WTC11 (cell line): ENCODE measurements around the gene CD93. TPM values are rescaled to one million over a fixed set of nuclear protein-coding genes. Genes with fewer than 3 reads are reported as not detected.

Experiments used
- ATAC-seq: fragments of 200-7000 bp; cut with Tn5 transposase; 2 replicates; pipeline ENCODE4 v1.10.0; 2021; ENCODE audit warnings: mild to moderate bottlenecking, moderate library complexity
- CTCF ChIA-PET: fragments of 300-600 bp; sonication (Branson Sonifier 250); formaldehyde crosslinking; loops from one replicate; lab custom pipeline; 2021; ENCODE audit warnings: antibody characterized with exemption; lab: Charles Lee
- POLR2A ChIA-PET: fragments of 350-600 bp; sonication (Branson Sonifier 250); formaldehyde crosslinking; loops from one replicate; lab custom pipeline; 2021; ENCODE audit warnings: antibody characterized with exemption; lab: Charles Lee
- DNase-seq: peaks from one replicate; pipeline ENCODE4 v3.0.0; 2021; ENCODE audit warnings: low spot score
- H3K27ac Mint-ChIP-seq: 2 replicates; pipeline ENCODE4 v1.8.0; 2021; ENCODE audit warnings: mixed read lengths
- H3K27me3 Mint-ChIP-seq: 2 replicates; pipeline ENCODE4 v1.8.0; 2021; ENCODE audit warnings: low read depth, mild to moderate bottlenecking, moderate library complexity, mixed read lengths
- H3K36me3 Mint-ChIP-seq: 2 replicates; pipeline ENCODE4 v1.8.0; 2021; ENCODE audit warnings: mixed read lengths
- H3K4me1 Mint-ChIP-seq: 2 replicates; pipeline ENCODE4 v1.8.0; 2022; ENCODE audit warnings: mixed read lengths
- H3K4me3 Mint-ChIP-seq: 2 replicates; pipeline ENCODE4 v1.8.0; 2021; ENCODE audit warnings: mild to moderate bottlenecking, moderate library complexity, mixed read lengths
- H3K9me3 Mint-ChIP-seq: 2 replicates; pipeline ENCODE4 v1.8.0; 2021; ENCODE audit warnings: mixed read lengths
- ATF1 ChIP-seq: sonication (generic); formaldehyde crosslinking; IDR thresholded peaks from 2 replicates; pipeline ENCODE4 v1.8.1; 2023; ENCODE audit warnings: mild to moderate bottlenecking, moderate library complexity, missing genetic modification reagents
- FOXK1 ChIP-seq: sonication (generic); formaldehyde crosslinking; IDR thresholded peaks from 2 replicates; pipeline ENCODE4 v1.8.0; 2022; ENCODE audit warnings: mild to moderate bottlenecking, moderate library complexity, missing genetic modification reagents
- JUN ChIP-seq: sonication (generic); formaldehyde crosslinking; IDR thresholded peaks from 2 replicates; pipeline ENCODE4 v1.8.0; 2023; ENCODE audit warnings: mild to moderate bottlenecking, missing genetic modification reagents
- PRRX2 ChIP-seq: fragments of 250-450 bp; sonication (Bioruptor Pico); IDR thresholded peaks from 2 replicates; pipeline ENCODE4 v1.8.0; 2021; ENCODE audit warnings: mild to moderate bottlenecking
- RORB ChIP-seq: fragments of 250-450 bp; sonication (Bioruptor Pico); IDR thresholded peaks from 2 replicates; pipeline ENCODE4 v1.9.0; 2021; ENCODE audit warnings: mild to moderate bottlenecking
- TEAD1 ChIP-seq: sonication (generic); formaldehyde crosslinking; IDR thresholded peaks from 2 replicates; pipeline ENCODE4 v1.8.0; 2022; ENCODE audit warnings: mild to moderate bottlenecking, missing genetic modification reagents
- TEAD4 ChIP-seq: sonication (generic); formaldehyde crosslinking; IDR thresholded peaks from 2 replicates; pipeline ENCODE4 v1.8.0; 2022; ENCODE audit warnings: mild to moderate bottlenecking, missing genetic modification reagents
- TP53 ChIP-seq: sonication (generic); formaldehyde crosslinking; IDR thresholded peaks from 2 replicates; pipeline ENCODE4 v1.8.1; 2023; ENCODE audit warnings: mild to moderate bottlenecking, missing genetic modification reagents
- ZBTB21 ChIP-seq: sonication (generic); formaldehyde crosslinking; IDR thresholded peaks from 2 replicates; pipeline ENCODE4 v1.8.1; 2023; ENCODE audit warnings: mild to moderate bottlenecking, missing genetic modification reagents, borderline replicate concordance
- ZNF138 ChIP-seq: sonication (generic); formaldehyde crosslinking; conservative IDR thresholded peaks from 2 replicates; pipeline ENCODE4 v1.8.1; 2022; ENCODE audit warnings: mild to moderate bottlenecking, moderate library complexity, missing genetic modification reagents
- ZNF263 ChIP-seq: sonication (generic); formaldehyde crosslinking; IDR thresholded peaks from 2 replicates; pipeline ENCODE4 v1.8.1; 2022; ENCODE audit warnings: low read depth, mild to moderate bottlenecking, moderate library complexity, missing genetic modification reagents
- ZNF317 ChIP-seq: sonication (generic); formaldehyde crosslinking; IDR thresholded peaks from 2 replicates; pipeline ENCODE4 v1.8.1; 2023; ENCODE audit warnings: low read depth, mild to moderate bottlenecking, moderate library complexity, missing genetic modification reagents, borderline replicate concordance
- total RNA-seq: library from RNA; stranded (reverse); gene quantifications from 3 replicates; pipeline ENCODE4 v1.2.3, GENCODE V29; 2021
- TF ChIP-seq, protein P1 (sequence below): fragments of 250-450 bp; sonication (Bioruptor Pico); IDR thresholded peaks from 2 replicates; pipeline ENCODE4 v1.8.0; 2021; ENCODE audit warnings: mild to moderate bottlenecking
- TF ChIP-seq, protein P2 (sequence below): sonication (generic); formaldehyde crosslinking; IDR thresholded peaks from 2 replicates; pipeline ENCODE4 v1.8.0; 2022; ENCODE audit warnings: mild to moderate bottlenecking, missing genetic modification reagents
- TF ChIP-seq, protein P3 (sequence below): sonication (generic); formaldehyde crosslinking; IDR thresholded peaks from 2 replicates; pipeline ENCODE4 v1.8.0; 2022; ENCODE audit warnings: missing genetic modification reagents
- TF ChIP-seq, protein P4 (sequence below): sonication (generic); formaldehyde crosslinking; IDR thresholded peaks from 2 replicates; pipeline ENCODE4 v1.8.0; 2022; ENCODE audit warnings: mild to moderate bottlenecking, missing genetic modification reagents
- TF ChIP-seq, protein P5 (sequence below): sonication (generic); formaldehyde crosslinking; IDR thresholded peaks from 2 replicates; pipeline ENCODE4 v1.8.1; 2023; ENCODE audit warnings: mild to moderate bottlenecking, missing genetic modification reagents, borderline replicate concordance
- TF ChIP-seq, protein P6 (sequence below): fragments of 250-450 bp; sonication (Bioruptor Pico); IDR thresholded peaks from 2 replicates; pipeline ENCODE4 v2.1.2; 2022; ENCODE audit warnings: mild to moderate bottlenecking, moderate library complexity
- TF ChIP-seq, protein P7 (sequence below): sonication (generic); formaldehyde crosslinking; IDR thresholded peaks from 2 replicates; pipeline ENCODE4 v1.8.0; 2022; ENCODE audit warnings: mild to moderate bottlenecking, missing genetic modification reagents
- TF ChIP-seq, protein P8 (sequence below): fragments of 250-450 bp; sonication (Bioruptor Pico); IDR thresholded peaks from 2 replicates; pipeline ENCODE4 v1.9.0; 2021; ENCODE audit warnings: mild to moderate bottlenecking

The CD93 gene
- total RNA-seq, 1 experiment from 2014 or later: 0.09 TPM

DNA sequence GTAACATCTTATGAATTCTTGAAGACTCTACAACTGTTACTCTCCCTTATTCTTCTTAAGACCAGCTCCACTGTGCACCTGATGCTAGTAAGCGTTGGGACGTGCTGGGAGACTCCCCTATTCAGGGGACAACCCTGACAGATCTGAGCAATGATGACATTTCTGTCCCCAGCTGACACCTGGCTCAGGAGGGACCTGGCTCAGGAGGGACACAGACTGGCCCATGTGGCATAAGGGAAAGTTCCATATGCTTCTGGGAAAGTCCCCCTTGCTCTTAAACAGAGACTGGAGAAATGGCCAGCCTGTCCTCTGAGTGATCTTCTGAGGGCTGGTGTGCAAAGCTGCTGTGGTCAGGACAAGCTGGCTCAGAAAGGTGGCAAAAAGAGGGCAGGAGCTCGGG is 10.0 kb upstream of the CD93 start:
- Mint-ChIP-seq H3K27me3 (no peaks in the 10 kb centered on the region; the same call in 1 of the 2 replicates), H3K4me3 (no peak overlapping the region), H3K27ac (no peak overlapping the region), H3K9me3 (no peaks in the 10 kb centered on the region), H3K4me1 (peaks cover 11% of the 10 kb centered on the region), H3K36me3 (no peaks in the 10 kb centered on the region)
- TF ChIP-seq, protein P1, sequence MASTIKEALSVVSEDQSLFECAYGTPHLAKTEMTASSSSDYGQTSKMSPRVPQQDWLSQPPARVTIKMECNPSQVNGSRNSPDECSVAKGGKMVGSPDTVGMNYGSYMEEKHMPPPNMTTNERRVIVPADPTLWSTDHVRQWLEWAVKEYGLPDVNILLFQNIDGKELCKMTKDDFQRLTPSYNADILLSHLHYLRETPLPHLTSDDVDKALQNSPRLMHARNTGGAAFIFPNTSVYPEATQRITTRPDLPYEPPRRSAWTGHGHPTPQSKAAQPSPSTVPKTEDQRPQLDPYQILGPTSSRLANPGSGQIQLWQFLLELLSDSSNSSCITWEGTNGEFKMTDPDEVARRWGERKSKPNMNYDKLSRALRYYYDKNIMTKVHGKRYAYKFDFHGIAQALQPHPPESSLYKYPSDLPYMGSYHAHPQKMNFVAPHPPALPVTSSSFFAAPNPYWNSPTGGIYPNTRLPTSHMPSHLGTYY (CRISPR knock-in tag): no peak
- TF ChIP-seq, protein P2, sequence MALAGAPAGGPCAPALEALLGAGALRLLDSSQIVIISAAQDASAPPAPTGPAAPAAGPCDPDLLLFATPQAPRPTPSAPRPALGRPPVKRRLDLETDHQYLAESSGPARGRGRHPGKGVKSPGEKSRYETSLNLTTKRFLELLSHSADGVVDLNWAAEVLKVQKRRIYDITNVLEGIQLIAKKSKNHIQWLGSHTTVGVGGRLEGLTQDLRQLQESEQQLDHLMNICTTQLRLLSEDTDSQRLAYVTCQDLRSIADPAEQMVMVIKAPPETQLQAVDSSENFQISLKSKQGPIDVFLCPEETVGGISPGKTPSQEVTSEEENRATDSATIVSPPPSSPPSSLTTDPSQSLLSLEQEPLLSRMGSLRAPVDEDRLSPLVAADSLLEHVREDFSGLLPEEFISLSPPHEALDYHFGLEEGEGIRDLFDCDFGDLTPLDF (CRISPR knock-in tag): no peak
- TF ChIP-seq, protein P3, sequence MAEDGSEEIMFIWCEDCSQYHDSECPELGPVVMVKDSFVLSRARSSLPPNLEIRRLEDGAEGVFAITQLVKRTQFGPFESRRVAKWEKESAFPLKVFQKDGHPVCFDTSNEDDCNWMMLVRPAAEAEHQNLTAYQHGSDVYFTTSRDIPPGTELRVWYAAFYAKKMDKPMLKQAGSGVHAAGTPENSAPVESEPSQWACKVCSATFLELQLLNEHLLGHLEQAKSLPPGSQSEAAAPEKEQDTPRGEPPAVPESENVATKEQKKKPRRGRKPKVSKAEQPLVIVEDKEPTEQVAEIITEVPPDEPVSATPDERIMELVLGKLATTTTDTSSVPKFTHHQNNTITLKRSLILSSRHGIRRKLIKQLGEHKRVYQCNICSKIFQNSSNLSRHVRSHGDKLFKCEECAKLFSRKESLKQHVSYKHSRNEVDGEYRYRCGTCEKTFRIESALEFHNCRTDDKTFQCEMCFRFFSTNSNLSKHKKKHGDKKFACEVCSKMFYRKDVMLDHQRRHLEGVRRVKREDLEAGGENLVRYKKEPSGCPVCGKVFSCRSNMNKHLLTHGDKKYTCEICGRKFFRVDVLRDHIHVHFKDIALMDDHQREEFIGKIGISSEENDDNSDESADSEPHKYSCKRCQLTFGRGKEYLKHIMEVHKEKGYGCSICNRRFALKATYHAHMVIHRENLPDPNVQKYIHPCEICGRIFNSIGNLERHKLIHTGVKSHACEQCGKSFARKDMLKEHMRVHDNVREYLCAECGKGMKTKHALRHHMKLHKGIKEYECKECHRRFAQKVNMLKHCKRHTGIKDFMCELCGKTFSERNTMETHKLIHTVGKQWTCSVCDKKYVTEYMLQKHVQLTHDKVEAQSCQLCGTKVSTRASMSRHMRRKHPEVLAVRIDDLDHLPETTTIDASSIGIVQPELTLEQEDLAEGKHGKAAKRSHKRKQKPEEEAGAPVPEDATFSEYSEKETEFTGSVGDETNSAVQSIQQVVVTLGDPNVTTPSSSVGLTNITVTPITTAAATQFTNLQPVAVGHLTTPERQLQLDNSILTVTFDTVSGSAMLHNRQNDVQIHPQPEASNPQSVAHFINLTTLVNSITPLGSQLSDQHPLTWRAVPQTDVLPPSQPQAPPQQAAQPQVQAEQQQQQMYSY (CRISPR knock-in tag): no peak
- TF ChIP-seq ZBTB21 (CRISPR knock-in tag) (no peak), TP53 (CRISPR knock-in tag) (no peak), JUN (CRISPR knock-in tag) (no peak), FOXK1 (CRISPR knock-in tag) (no peak), RORB (CRISPR knock-in tag) (no peak), ATF1 (no peak), TEAD4 (CRISPR knock-in tag) (no peak), ZNF317 (no peak), ZNF263 (CRISPR knock-in tag) (no peak), PRRX2 (no peak), ZNF138 (no peak), TEAD1 (CRISPR knock-in tag) (no peak)
- TF ChIP-seq, protein P4, sequence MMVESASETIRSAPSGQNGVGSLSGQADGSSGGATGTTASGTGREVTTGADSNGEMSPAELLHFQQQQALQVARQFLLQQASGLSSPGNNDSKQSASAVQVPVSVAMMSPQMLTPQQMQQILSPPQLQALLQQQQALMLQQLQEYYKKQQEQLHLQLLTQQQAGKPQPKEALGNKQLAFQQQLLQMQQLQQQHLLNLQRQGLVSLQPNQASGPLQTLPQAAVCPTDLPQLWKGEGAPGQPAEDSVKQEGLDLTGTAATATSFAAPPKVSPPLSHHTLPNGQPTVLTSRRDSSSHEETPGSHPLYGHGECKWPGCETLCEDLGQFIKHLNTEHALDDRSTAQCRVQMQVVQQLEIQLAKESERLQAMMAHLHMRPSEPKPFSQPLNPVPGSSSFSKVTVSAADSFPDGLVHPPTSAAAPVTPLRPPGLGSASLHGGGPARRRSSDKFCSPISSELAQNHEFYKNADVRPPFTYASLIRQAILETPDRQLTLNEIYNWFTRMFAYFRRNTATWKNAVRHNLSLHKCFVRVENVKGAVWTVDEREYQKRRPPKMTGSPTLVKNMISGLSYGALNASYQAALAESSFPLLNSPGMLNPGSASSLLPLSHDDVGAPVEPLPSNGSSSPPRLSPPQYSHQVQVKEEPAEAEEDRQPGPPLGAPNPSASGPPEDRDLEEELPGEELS: no peak
- TF ChIP-seq, protein P5, sequence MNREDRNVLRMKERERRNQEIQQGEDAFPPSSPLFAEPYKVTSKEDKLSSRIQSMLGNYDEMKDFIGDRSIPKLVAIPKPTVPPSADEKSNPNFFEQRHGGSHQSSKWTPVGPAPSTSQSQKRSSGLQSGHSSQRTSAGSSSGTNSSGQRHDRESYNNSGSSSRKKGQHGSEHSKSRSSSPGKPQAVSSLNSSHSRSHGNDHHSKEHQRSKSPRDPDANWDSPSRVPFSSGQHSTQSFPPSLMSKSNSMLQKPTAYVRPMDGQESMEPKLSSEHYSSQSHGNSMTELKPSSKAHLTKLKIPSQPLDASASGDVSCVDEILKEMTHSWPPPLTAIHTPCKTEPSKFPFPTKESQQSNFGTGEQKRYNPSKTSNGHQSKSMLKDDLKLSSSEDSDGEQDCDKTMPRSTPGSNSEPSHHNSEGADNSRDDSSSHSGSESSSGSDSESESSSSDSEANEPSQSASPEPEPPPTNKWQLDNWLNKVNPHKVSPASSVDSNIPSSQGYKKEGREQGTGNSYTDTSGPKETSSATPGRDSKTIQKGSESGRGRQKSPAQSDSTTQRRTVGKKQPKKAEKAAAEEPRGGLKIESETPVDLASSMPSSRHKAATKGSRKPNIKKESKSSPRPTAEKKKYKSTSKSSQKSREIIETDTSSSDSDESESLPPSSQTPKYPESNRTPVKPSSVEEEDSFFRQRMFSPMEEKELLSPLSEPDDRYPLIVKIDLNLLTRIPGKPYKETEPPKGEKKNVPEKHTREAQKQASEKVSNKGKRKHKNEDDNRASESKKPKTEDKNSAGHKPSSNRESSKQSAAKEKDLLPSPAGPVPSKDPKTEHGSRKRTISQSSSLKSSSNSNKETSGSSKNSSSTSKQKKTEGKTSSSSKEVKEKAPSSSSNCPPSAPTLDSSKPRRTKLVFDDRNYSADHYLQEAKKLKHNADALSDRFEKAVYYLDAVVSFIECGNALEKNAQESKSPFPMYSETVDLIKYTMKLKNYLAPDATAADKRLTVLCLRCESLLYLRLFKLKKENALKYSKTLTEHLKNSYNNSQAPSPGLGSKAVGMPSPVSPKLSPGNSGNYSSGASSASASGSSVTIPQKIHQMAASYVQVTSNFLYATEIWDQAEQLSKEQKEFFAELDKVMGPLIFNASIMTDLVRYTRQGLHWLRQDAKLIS (CRISPR knock-in tag): no peak
- TF ChIP-seq, protein P6, sequence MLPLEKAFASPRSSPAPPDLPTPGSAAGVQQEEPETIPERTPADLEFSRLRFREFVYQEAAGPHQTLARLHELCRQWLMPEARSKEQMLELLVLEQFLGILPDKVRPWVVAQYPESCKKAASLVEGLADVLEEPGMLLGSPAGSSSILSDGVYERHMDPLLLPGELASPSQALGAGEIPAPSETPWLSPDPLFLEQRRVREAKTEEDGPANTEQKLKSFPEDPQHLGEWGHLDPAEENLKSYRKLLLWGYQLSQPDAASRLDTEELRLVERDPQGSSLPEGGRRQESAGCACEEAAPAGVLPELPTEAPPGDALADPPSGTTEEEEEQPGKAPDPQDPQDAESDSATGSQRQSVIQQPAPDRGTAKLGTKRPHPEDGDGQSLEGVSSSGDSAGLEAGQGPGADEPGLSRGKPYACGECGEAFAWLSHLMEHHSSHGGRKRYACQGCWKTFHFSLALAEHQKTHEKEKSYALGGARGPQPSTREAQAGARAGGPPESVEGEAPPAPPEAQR (CRISPR knock-in tag): no peak
- TF ChIP-seq, protein P7, sequence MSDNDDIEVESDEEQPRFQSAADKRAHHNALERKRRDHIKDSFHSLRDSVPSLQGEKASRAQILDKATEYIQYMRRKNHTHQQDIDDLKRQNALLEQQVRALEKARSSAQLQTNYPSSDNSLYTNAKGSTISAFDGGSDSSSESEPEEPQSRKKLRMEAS: no peak
- TF ChIP-seq, protein P8, sequence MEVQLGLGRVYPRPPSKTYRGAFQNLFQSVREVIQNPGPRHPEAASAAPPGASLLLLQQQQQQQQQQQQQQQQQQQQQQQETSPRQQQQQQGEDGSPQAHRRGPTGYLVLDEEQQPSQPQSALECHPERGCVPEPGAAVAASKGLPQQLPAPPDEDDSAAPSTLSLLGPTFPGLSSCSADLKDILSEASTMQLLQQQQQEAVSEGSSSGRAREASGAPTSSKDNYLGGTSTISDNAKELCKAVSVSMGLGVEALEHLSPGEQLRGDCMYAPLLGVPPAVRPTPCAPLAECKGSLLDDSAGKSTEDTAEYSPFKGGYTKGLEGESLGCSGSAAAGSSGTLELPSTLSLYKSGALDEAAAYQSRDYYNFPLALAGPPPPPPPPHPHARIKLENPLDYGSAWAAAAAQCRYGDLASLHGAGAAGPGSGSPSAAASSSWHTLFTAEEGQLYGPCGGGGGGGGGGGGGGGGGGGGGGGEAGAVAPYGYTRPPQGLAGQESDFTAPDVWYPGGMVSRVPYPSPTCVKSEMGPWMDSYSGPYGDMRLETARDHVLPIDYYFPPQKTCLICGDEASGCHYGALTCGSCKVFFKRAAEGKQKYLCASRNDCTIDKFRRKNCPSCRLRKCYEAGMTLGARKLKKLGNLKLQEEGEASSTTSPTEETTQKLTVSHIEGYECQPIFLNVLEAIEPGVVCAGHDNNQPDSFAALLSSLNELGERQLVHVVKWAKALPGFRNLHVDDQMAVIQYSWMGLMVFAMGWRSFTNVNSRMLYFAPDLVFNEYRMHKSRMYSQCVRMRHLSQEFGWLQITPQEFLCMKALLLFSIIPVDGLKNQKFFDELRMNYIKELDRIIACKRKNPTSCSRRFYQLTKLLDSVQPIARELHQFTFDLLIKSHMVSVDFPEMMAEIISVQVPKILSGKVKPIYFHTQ (CRISPR knock-in tag): no peak
- no peak for DNase-seq
- POLR2A ChIA-PET: interaction anchor here (0.5 kb wide), 1 partner anchor 376 kb away, joined by 8 read pairs; no protein-coding TSS in a partner anchor
- CTCF ChIA-PET: no interaction called here
- no peak for ATAC-seq
